Measurements from ENCODE around the gene RPTOR.
A peak's percentile ranks its signal among the peaks of the same experiment; 100 is the strongest.

Gene RPTOR

DNA sequence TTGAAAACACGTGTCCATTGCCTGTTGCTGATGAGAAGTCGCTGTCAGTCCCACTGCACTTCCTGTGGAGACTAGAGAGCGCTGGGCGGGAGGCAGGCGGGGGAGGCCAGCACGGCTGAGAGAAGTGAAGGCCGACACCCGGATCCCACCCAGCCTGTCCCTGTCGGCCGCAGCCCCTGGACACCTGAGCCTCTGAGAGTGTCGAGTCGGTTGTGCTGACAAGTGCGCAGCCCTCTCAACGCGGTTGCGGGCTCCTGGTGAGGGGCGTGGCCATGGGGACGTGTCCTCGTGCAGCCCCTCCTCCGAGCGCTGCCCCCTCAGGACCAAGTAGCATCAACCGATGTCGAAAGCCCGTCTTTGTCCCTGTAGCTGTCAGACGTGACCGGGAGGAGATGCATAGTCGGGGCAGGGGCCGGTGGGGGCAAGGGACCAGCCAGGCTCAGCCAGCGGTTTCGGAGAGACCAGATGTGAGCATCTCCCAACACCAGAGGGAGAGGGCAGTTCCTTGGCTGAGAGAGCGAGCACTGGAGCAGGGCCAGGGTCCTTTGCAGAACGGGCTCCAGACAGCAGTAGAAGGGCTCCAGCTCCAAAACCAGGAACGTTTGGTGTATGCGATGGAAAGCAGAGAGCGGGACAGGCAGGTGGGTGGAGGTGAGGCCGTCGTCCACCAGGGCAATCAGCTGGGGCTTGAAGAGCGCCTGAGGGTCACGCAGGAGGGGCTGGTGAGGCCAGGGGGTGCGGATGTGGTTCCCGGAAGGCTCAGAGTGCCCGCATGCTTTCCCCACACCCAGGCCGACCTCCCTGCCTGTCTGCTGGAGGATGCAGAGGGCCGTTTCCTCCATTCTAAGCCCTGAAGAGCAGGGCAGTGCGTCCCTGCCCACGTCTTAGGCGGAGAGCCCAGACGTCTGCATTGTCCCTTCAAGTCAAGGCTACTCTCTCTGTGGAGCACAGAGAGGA is 403.7 kb downstream of the RPTOR start:
- H3K27me3 ChIP-seq (ENCODE audit: control insufficient read depth, insufficient read depth, low read length), result no peaks in the 10 kb centered on the region
- no peak overlapping the region for H3K9ac ChIP-seq (ENCODE audit: low read length)
- H3K4me3 ChIP-seq (ENCODE audit: low read length), result no peak overlapping the region
- peak overlapping the region; percentile 55 for H3K27ac ChIP-seq (ENCODE audit: low read depth, low read length)
- peaks cover 16% of the 10 kb centered on the region for H3K4me1 ChIP-seq (ENCODE audit: control insufficient read depth, insufficient read depth, low read length)
- peaks cover 11% of the 10 kb centered on the region for H3K36me3 ChIP-seq (ENCODE audit: control insufficient read depth, insufficient read depth, low read length)

- peaks cover 11% of the 10 kb centered on the region for H3K36me3 ChIP-seq (ENCODE audit: control insufficient read depth, insufficient read depth, low read length)
- peaks cover 9% of the 10 kb centered on the region for H3K4me1 ChIP-seq (ENCODE audit: control insufficient read depth, insufficient read depth, low read length)
- no peak overlapping the region for H3K9ac ChIP-seq (ENCODE audit: low read length)
- no peak overlapping the region for H3K4me3 ChIP-seq (ENCODE audit: low read length)
- H3K27me3 ChIP-seq (ENCODE audit: control insufficient read depth, insufficient read depth, low read length), result no peaks in the 10 kb centered on the region
- peak overlapping the region; percentile 55 for H3K27ac ChIP-seq (ENCODE audit: low read depth, low read length)
Measured at GRCh38 chr17:80948976-80949450, 404.4 kb downstream of the RPTOR start.

GRCh38 chr17:80949451-80950421 is 405.1 kb downstream of the RPTOR start:
- Histone ChIP-seq H3K36me3 (ENCODE audit: control insufficient read depth, insufficient read depth, low read length) (peaks cover 11% of the 10 kb centered on the region), H3K4me1 (ENCODE audit: control insufficient read depth, insufficient read depth, low read length) (peaks cover 4% of the 10 kb centered on the region), H3K27me3 (ENCODE audit: control insufficient read depth, insufficient read depth, low read length) (no peaks in the 10 kb centered on the region), H3K4me3 (ENCODE audit: low read length) (no peak overlapping the region), H3K9ac (ENCODE audit: low read length) (no peak overlapping the region), H3K27ac (ENCODE audit: low read depth, low read length) (peak overlapping the region; percentile 55)

GRCh38 chr17:80950466-80951120 is 406.0 kb downstream of the RPTOR start:
- Histone ChIP-seq H3K36me3 (ENCODE audit: control insufficient read depth, insufficient read depth, low read length) (peaks cover 11% of the 10 kb centered on the region), H3K9ac (ENCODE audit: low read length) (no peak overlapping the region), H3K4me3 (ENCODE audit: low read length) (no peak overlapping the region), H3K4me1 (ENCODE audit: control insufficient read depth, insufficient read depth, low read length) (peaks cover 4% of the 10 kb centered on the region), H3K27me3 (ENCODE audit: control insufficient read depth, insufficient read depth, low read length) (no peaks in the 10 kb centered on the region), H3K27ac (ENCODE audit: low read depth, low read length) (no peak overlapping the region)

DNA sequence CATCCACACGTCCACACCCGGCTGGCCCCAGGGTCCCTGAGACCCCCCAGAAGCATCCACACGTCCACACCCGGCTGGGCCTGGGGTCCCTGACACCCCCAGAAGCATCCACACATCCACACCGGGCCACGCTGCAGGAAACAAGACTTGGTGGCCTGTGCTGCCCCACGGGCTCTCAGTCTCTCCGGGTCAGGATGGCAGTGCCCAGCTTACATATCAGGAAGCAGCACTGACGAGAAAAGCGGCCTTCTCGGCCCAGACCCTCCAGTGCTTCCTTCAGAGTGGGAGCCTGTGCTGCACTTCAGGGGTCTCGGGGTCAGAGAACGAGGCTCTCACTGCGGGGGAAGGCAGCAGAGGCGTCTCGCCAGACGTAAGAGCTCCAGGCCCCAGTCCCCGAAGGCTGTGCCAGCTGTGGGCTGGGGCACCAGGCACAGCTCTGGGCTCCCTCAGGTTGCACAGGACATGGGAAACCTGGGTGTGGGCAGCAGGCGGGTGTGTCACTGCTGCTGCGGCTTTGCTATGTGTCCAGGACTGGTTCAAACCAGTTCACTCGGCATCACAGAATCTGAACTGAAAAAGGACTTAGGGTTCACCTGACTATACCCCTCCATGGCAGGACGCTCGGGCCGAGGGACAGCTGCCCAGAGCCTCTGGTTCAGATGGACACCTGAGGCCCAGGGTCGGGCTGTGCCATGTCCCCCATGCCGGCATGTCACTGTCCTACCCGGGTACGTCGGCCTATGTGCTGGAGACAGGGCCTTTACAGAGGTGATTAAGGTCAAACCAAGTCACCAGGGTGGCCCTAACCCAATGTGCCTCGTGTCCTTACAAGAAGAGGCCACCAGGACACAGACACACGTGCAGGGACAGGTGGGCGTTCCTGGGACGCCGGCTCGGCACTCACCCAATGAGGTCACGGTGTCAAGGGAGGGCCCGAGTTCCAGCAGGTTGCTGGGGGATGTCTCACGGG is 406.8 kb downstream of the RPTOR start:
- Histone ChIP-seq H3K27me3 (ENCODE audit: control insufficient read depth, insufficient read depth, low read length) (no peaks in the 10 kb centered on the region), H3K36me3 (ENCODE audit: control insufficient read depth, insufficient read depth, low read length) (peaks cover 13% of the 10 kb centered on the region), H3K4me3 (ENCODE audit: low read length) (no peak overlapping the region), H3K9ac (ENCODE audit: low read length) (no peak overlapping the region), H3K4me1 (ENCODE audit: control insufficient read depth, insufficient read depth, low read length) (peaks cover 4% of the 10 kb centered on the region), H3K27ac (ENCODE audit: low read depth, low read length) (no peak overlapping the region)

- Histone ChIP-seq H3K36me3 (ENCODE audit: control insufficient read depth, insufficient read depth, low read length) (peaks cover 11% of the 10 kb centered on the region), H3K27me3 (ENCODE audit: control insufficient read depth, insufficient read depth, low read length) (no peaks in the 10 kb centered on the region), H3K9ac (ENCODE audit: low read length) (no peak overlapping the region), H3K4me3 (ENCODE audit: low read length) (no peak overlapping the region), H3K27ac (ENCODE audit: low read depth, low read length) (no peak overlapping the region), H3K4me1 (ENCODE audit: control insufficient read depth, insufficient read depth, low read length) (peaks cover 4% of the 10 kb centered on the region)
Measured at GRCh38 chr17:80952291-80952690, 407.7 kb downstream of the RPTOR start.

GRCh38 chr17:80953471-80954315 is 409.1 kb downstream of the RPTOR start:
- Histone ChIP-seq H3K4me3 (ENCODE audit: low read length) (no peak overlapping the region), H3K36me3 (ENCODE audit: control insufficient read depth, insufficient read depth, low read length) (peaks cover 10% of the 10 kb centered on the region), H3K27ac (ENCODE audit: low read depth, low read length) (no peak overlapping the region), H3K9ac (ENCODE audit: low read length) (no peak overlapping the region), H3K4me1 (ENCODE audit: control insufficient read depth, insufficient read depth, low read length) (peaks cover 5% of the 10 kb centered on the region), H3K27me3 (ENCODE audit: control insufficient read depth, insufficient read depth, low read length) (no peaks in the 10 kb centered on the region)

GRCh38 chr17:80955078-80955477 is 410.4 kb downstream of the RPTOR start:
- H3K27me3 ChIP-seq (ENCODE audit: control insufficient read depth, insufficient read depth, low read length), result no peaks in the 10 kb centered on the region
- peaks cover 14% of the 10 kb centered on the region for H3K4me1 ChIP-seq (ENCODE audit: control insufficient read depth, insufficient read depth, low read length)
- H3K9ac ChIP-seq (ENCODE audit: low read length), result no peak overlapping the region
- H3K36me3 ChIP-seq (ENCODE audit: control insufficient read depth, insufficient read depth, low read length), result peaks cover 10% of the 10 kb centered on the region
- no peak overlapping the region for H3K4me3 ChIP-seq (ENCODE audit: low read length)
- no peak overlapping the region for H3K27ac ChIP-seq (ENCODE audit: low read depth, low read length)

DNA sequence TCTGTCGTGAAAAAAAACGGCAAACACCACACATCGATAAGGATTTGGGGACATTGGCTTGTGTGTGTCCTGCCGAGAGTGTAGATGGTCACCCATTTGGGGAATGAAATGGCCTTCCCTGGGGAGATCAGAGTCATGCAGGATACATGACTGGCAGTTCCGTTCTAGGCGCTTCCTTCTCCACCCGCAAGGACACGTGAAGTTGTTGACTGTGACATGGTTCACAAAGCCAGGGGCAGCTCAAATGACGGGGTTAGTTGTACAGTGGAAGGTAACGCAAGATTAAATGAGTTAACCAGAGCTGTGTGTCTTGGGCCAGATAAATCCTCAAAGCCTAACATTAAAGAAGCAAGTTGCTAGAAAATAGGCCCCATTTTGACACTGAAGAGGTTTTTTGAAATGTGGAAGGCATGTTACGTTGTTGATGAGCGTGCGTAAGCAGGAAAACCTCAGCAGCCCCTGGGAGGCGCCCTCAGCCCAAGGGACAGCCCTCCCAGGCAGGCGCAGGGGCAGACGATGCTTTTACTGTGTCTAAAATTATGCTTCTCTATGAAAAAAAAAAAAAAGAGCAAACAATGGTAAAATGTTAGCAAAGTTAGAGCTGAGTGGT is 411.1 kb downstream of the RPTOR start:
- peaks cover 10% of the 10 kb centered on the region for H3K36me3 ChIP-seq (ENCODE audit: control insufficient read depth, insufficient read depth, low read length)
- H3K27ac ChIP-seq (ENCODE audit: low read depth, low read length), result no peak overlapping the region
- H3K4me1 ChIP-seq (ENCODE audit: control insufficient read depth, insufficient read depth, low read length), result peaks cover 21% of the 10 kb centered on the region
- H3K4me3 ChIP-seq (ENCODE audit: low read length), result no peak overlapping the region
- no peak overlapping the region for H3K9ac ChIP-seq (ENCODE audit: low read length)
- H3K27me3 ChIP-seq (ENCODE audit: control insufficient read depth, insufficient read depth, low read length), result no peaks in the 10 kb centered on the region

DNA sequence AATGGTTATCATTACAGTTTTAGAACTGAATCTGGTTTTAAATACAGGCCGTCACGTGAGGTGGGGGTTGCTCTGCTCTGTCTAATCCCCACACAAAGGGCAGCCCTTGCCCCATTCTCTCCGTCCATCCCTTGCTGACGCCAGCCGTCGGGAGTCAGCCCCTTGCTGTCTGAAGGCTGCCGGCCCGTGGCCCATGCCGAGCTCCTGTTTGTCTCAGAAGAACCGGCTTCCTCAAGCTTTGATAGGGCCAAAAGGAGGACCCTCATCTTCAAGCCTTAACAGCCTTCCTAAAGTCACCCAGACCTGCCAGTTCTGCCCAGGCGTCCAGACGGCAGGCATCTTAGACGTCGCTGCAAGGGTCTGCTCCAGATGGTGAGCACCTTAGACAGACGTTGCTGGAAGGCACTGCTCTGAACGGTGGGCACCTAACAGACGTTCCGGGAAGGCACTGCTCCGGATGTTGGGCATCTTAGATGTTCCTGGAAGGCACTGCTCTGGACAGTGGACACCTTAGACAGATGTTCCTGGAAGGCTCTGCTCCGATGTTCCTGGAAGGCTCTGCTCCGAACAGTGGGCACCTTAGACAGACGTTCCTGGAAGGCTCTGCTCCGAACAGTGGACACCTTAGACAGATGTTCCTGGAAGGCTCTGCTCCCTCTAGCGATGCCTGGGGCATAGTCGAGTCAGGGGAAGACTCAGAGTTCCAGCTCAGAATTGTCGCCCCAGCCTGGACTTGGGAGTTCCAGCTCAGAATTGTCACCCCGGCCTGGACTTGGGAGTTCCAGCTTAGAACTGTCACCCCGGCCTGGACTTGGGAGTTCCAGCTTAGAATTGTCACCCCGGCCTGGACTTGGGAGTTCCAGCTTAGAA is 411.9 kb downstream of the RPTOR start:
- Histone ChIP-seq H3K27me3 (ENCODE audit: control insufficient read depth, insufficient read depth, low read length) (no peaks in the 10 kb centered on the region), H3K9ac (ENCODE audit: low read length) (no peak overlapping the region), H3K4me1 (ENCODE audit: control insufficient read depth, insufficient read depth, low read length) (peaks cover 29% of the 10 kb centered on the region), H3K27ac (ENCODE audit: low read depth, low read length) (no peak overlapping the region), H3K36me3 (ENCODE audit: control insufficient read depth, insufficient read depth, low read length) (peaks cover 10% of the 10 kb centered on the region), H3K4me3 (ENCODE audit: low read length) (no peak overlapping the region)

All from rectal smooth muscle tissue (tissue), 1 donor.